ENCODE data around the gene ST13. TPM values are rescaled to one million over a fixed set of nuclear protein-coding genes. Genes with fewer than 3 reads are reported as not detected.

The ST13 gene
- total and polyA plus RNA-seq, 9 of the 15 experiments (the other 6 are each of a cell fraction or from before 2014, with no cell fraction given) = 53.6 to 311 (median 195) TPM

GRCh38 chr22:40856513-40857308, at the start of gene ST13, which contains the start of gene XPNPEP3 (continued):
- TF ChIP-seq, protein P1, sequence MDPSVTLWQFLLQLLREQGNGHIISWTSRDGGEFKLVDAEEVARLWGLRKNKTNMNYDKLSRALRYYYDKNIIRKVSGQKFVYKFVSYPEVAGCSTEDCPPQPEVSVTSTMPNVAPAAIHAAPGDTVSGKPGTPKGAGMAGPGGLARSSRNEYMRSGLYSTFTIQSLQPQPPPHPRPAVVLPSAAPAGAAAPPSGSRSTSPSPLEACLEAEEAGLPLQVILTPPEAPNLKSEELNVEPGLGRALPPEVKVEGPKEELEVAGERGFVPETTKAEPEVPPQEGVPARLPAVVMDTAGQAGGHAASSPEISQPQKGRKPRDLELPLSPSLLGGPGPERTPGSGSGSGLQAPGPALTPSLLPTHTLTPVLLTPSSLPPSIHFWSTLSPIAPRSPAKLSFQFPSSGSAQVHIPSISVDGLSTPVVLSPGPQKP (CRISPR knock-in tag; IDR thresholded peaks at IDR 0.05) = no peak
- TF ChIP-seq SP2 (IDR thresholded peaks at IDR 0.05; ENCODE audit: extremely low read depth, low read depth, low read length, poor library complexity, severe bottlenecking) (no peak), ZNF395 (CRISPR knock-in tag; IDR thresholded peaks at IDR 0.05) (peak; percentile 68; the same call in 1 of the 2 replicates), ARID3B (CRISPR knock-in tag; IDR thresholded peaks at IDR 0.05; ENCODE audit: borderline replicate concordance) (no peak), KLF1 (tag; IDR thresholded peaks at IDR 0.05) (peak; percentile 67; the same call in 1 of the 2 replicates), RBM34 (IDR thresholded peaks at IDR 0.05; ENCODE audit: borderline replicate concordance, insufficient read depth, low read length) (no peak), RNF2 (IDR thresholded peaks at IDR 0.05) (no peak), HDAC3 (IDR thresholded peaks at IDR 0.05; ENCODE audit: borderline replicate concordance, partially characterized antibody) (no peak), TCF3 (CRISPR knock-in tag; IDR thresholded peaks at IDR 0.05) (0 out of 2 replicates have a peak, but pooled peaks have one; percentile 5), PML (IDR thresholded peaks at IDR 0.05; ENCODE audit: low read length) (no peak), EHMT2 (IDR thresholded peaks at IDR 0.05) (no peak), ZNF41 (CRISPR knock-in tag; conservative IDR thresholded peaks at IDR 0.05) (no peak), ZNF507 (tag; conservative IDR thresholded peaks at IDR 0.05) (no peak), ZNF79 (CRISPR knock-in tag; IDR thresholded peaks at IDR 0.05; ENCODE audit: low read depth) (no peak), TCF7L2 (IDR thresholded peaks at IDR 0.05; ENCODE audit: low read depth, low read length) (no peak), NFRKB (IDR thresholded peaks at IDR 0.05; ENCODE audit: low read depth) (no peak), ZNF197 (CRISPR knock-in tag; IDR thresholded peaks at IDR 0.05; ENCODE audit: low read depth) (0 out of 2 replicates have a peak, but pooled peaks have one; percentile 25), TOE1 (IDR thresholded peaks at IDR 0.05; ENCODE audit: borderline replicate concordance) (peak; percentile 94), TOE1 (CRISPR knock-in tag; IDR thresholded peaks at IDR 0.05; ENCODE audit: borderline replicate concordance, low read depth) (no peak), ZNF644 (tag; IDR thresholded peaks at IDR 0.05; ENCODE audit: low read depth) (no peak), MTA2 (IDR thresholded peaks at IDR 0.05; ENCODE audit: low read depth) (no peak), HMG20B (CRISPR knock-in tag; IDR thresholded peaks at IDR 0.05) (no peak), MTA1 (IDR thresholded peaks at IDR 0.05; ENCODE audit: borderline replicate concordance) (peak; percentile 96)

Measured in K562 (cell line).